H1 (cell line): ENCODE measurements around the gene CAPNS1. TPM values are rescaled to one million over a fixed set of nuclear protein-coding genes. Genes with fewer than 3 reads are reported as not detected.
A peak's percentile ranks its signal among the peaks of the same experiment; 100 is the strongest.

Experiments used
- CTCF ChIA-PET: fragments of 300-600 bp; sonication (Branson Sonifier 250); formaldehyde crosslinking; loops from one replicate; lab custom pipeline; 2021; ENCODE audit not compliant: partially characterized antibody; lab: Charles Lee
- POLR2A ChIA-PET: fragments of 300-600 bp; sonication (Branson Sonifier 250); formaldehyde crosslinking; loops from one replicate; lab custom pipeline; 2021; ENCODE audit warnings: inconsistent platforms; ENCODE audit not compliant: partially characterized antibody; lab: Charles Lee
- DNase-seq, 2 experiments: peaks; one replicate each; pipeline versions ENCODE4 v3.0.0 to v3.0.0-alpha.2; 2010 to 2022; ENCODE audit warnings: low spot score in 2 of 2, low read depth in 1 of 2, mixed read lengths in 1 of 2
- FAIRE-seq: peaks from 2 replicates; lab custom pipeline; 2011; peaks lifted over from hg19 to GRCh38; lab: Jason Lieb, UNC
- H2AFZ ChIP-seq: 2 replicates; pipeline ENCODE4 v1.8.1; 2012; ENCODE audit warnings: low read length, inconsistent platforms
- H2AK5ac ChIP-seq: 2 replicates; pipeline ENCODE4 v1.6.1; 2013; ENCODE audit warnings: low read depth, low read length
- H2BK120ac ChIP-seq: replicated peaks from 2 replicates; pipeline ENCODE3; 2013; ENCODE audit warnings: low read depth, low read length, inconsistent platforms
- H2BK12ac ChIP-seq: 2 replicates; pipeline ENCODE4 v1.6.1; 2013; ENCODE audit warnings: low read depth, low read length
- H2BK15ac ChIP-seq: 2 replicates; pipeline ENCODE4 v1.6.1; 2013; ENCODE audit warnings: low read length
- H2BK20ac ChIP-seq: 2 replicates; pipeline ENCODE4 v1.6.1; 2013; ENCODE audit warnings: low read length
- H2BK5ac ChIP-seq: 2 replicates; pipeline ENCODE4 v1.6.1; 2013; ENCODE audit warnings: low read depth, low read length
- H3K14ac ChIP-seq: 2 replicates; pipeline ENCODE4 v1.6.1; 2013; ENCODE audit warnings: inconsistent platforms; ENCODE audit not compliant: insufficient read length
- H3K18ac ChIP-seq: 2 replicates; pipeline ENCODE4 v1.6.1; 2013; ENCODE audit warnings: low read length; ENCODE audit errors: extremely low read depth
- H3K23ac ChIP-seq: 2 replicates; pipeline ENCODE4 v1.6.1; 2013; ENCODE audit warnings: inconsistent platforms; ENCODE audit not compliant: insufficient read length
- H3K23me2 ChIP-seq: 2 replicates; pipeline ENCODE4 v1.6.1; 2013; ENCODE audit warnings: low read depth, low read length
- H3K27ac ChIP-seq: 2 replicates; pipeline ENCODE4 v1.6.1; 2011; ENCODE audit warnings: low read depth, low read length, inconsistent platforms
- H3K27me3 ChIP-seq, 4 experiments: replicated peaks in 1 of 4; 1 replicate in 1 of 4; 2 replicates in 3 of 4; pipeline versions ENCODE4 v1.6.1 to v1.8.1; 2011 to 2013; ENCODE audit warnings: low read length in 3 of 4, mild to moderate bottlenecking in 3 of 4, inconsistent platforms in 2 of 4, mixed read lengths in 2 of 4, moderate library complexity in 1 of 4; ENCODE audit not compliant: control insufficient read depth in 3 of 4, insufficient read depth in 3 of 4; ENCODE audit errors: extremely low read depth in 1 of 4
- H3K36me3 ChIP-seq, 4 experiments: 2 replicates each; pipeline versions ENCODE4 v1.6.1 to v1.8.1; 2011 to 2013; ENCODE audit warnings: mild to moderate bottlenecking in 4 of 4, low read length in 3 of 4, moderate library complexity in 2 of 4, control low read depth in 1 of 4, inconsistent platforms in 1 of 4; ENCODE audit not compliant: insufficient read depth in 4 of 4, control insufficient read depth in 2 of 4
- H3K4ac ChIP-seq: replicated peaks from 2 replicates; pipeline ENCODE3; 2013; ENCODE audit warnings: low read length, low read depth, mixed read lengths, inconsistent platforms; ENCODE audit not compliant: insufficient read length
- H3K4me1 ChIP-seq, 4 experiments: replicated peaks in 1 of 4; 1 replicate in 1 of 4; 2 replicates in 3 of 4; pipeline versions ENCODE4 v1.6.1 to v1.8.1; 2011 to 2013; ENCODE audit warnings: low read length in 3 of 4, inconsistent platforms in 2 of 4, mixed read lengths in 1 of 4; ENCODE audit not compliant: insufficient read depth in 4 of 4, control insufficient read depth in 3 of 4
- H3K4me2 ChIP-seq, 2 experiments: 2 replicates each; pipeline versions ENCODE4 v1.6.1 to v1.8.1; 2011 to 2013; ENCODE audit warnings: low read depth in 2 of 2, low read length in 2 of 2, control low read depth in 1 of 2, inconsistent platforms in 1 of 2, mild to moderate bottlenecking in 1 of 2; ENCODE audit not compliant: insufficient read depth in 1 of 2
- H3K4me3 ChIP-seq, 4 experiments: fragments of 200-600, 300-600 bp in 1 of 4; sonication (generic), shearing (Covaris generic), sonication (Bioruptor Twin) in 1 of 4; 2 replicates each; pipeline versions ENCODE4 v1.5.1 to v1.8.1; 2011 to 2016; ENCODE audit warnings: low read length in 4 of 4, low read depth in 3 of 4, control low read depth in 2 of 4, inconsistent platforms in 2 of 4, mild to moderate bottlenecking in 2 of 4, mixed read lengths in 1 of 4, moderate library complexity in 1 of 4; ENCODE audit not compliant: insufficient read depth in 2 of 4; ENCODE audit errors: extremely low read depth in 1 of 4
- H3K56ac ChIP-seq: replicated peaks from 2 replicates; pipeline ENCODE3; 2013; ENCODE audit warnings: low read depth, mild to moderate bottlenecking, mixed read lengths, low read length, inconsistent platforms; ENCODE audit not compliant: insufficient read length
- H3K79me1 ChIP-seq: 2 replicates; pipeline ENCODE4 v1.6.1; 2013; ENCODE audit warnings: low read depth, low read length, control low read depth
- H3K79me2 ChIP-seq, 2 experiments: 2 replicates each; pipeline versions ENCODE4 v1.6.1 to v1.8.1; 2012 to 2013; ENCODE audit warnings: low read length in 2 of 2, mild to moderate bottlenecking in 2 of 2, inconsistent platforms in 1 of 2; ENCODE audit not compliant: insufficient read depth in 2 of 2, control insufficient read depth in 1 of 2
- H3K9ac ChIP-seq, 4 experiments: replicated peaks in 1 of 4; 1 replicate in 1 of 4; 2 replicates in 3 of 4; pipeline versions ENCODE4 v1.6.1 to v1.8.1; 2011 to 2013; ENCODE audit warnings: low read depth in 3 of 4, low read length in 3 of 4, control low read depth in 2 of 4, mild to moderate bottlenecking in 2 of 4, moderate library complexity in 2 of 4, inconsistent platforms in 1 of 4; ENCODE audit errors: extremely low read depth in 1 of 4
- H3K9me3 ChIP-seq, 2 experiments: 2 replicates each; pipeline versions ENCODE4 v1.6.1 to v1.8.1; 2012 to 2013; ENCODE audit warnings: mild to moderate bottlenecking in 2 of 2, moderate library complexity in 2 of 2, control low read depth in 1 of 2, inconsistent platforms in 1 of 2, low read depth in 1 of 2, low read length in 1 of 2, mixed read lengths in 1 of 2; ENCODE audit not compliant: insufficient read depth in 2 of 2
- H4K20me1 ChIP-seq, 2 experiments: replicated peaks in 1 of 2; 2 replicates each; pipeline versions ENCODE3 to v1.8.1; 2011 to 2013; ENCODE audit warnings: inconsistent platforms in 2 of 2, low read length in 2 of 2, mild to moderate bottlenecking in 1 of 2; ENCODE audit not compliant: insufficient read depth in 2 of 2, control insufficient read depth in 1 of 2
- H4K5ac ChIP-seq: 2 replicates; pipeline ENCODE4 v1.6.1; 2013; ENCODE audit warnings: low read length, low read depth, mixed read lengths, inconsistent platforms; ENCODE audit not compliant: insufficient read length
- H4K8ac ChIP-seq: 2 replicates; pipeline ENCODE4 v1.8.0; 2013; ENCODE audit warnings: mild to moderate bottlenecking, moderate library complexity, low read length, inconsistent platforms; ENCODE audit not compliant: insufficient read depth; ENCODE audit errors: extremely low read depth
- H4K91ac ChIP-seq: replicated peaks from 2 replicates; pipeline ENCODE3; 2013; ENCODE audit warnings: low read length, mixed read lengths, inconsistent platforms; ENCODE audit not compliant: insufficient read length
- CREB1 ChIP-seq: IDR thresholded peaks from 2 replicates; pipeline ENCODE4 v1.6.1; 2012; ENCODE audit warnings: inconsistent platforms
- POLR2AphosphoS5 ChIP-seq: IDR thresholded peaks from 2 replicates; pipeline ENCODE4 v1.6.1; 2011; ENCODE audit warnings: low read depth, low read length
- SIN3A ChIP-seq, 2 experiments: IDR thresholded peaks in 1 of 2; conservative IDR thresholded peaks in 1 of 2; 2 replicates each; pipeline ENCODE4 v1.6.1; 2011 to 2012; ENCODE audit warnings: low read length in 2 of 2, improper control_type of control experiment in 1 of 2, low read depth in 1 of 2, mild to moderate bottlenecking in 1 of 2
- SP1 ChIP-seq: IDR thresholded peaks from 2 replicates; pipeline ENCODE4 v1.6.1; 2011; ENCODE audit warnings: low read depth, low read length
- TEAD4 ChIP-seq: IDR thresholded peaks from 2 replicates; pipeline ENCODE4 v1.6.1; 2012; ENCODE audit warnings: low read depth, low read length, inconsistent platforms, mixed read lengths
- ZNF274 ChIP-seq: IDR thresholded peaks from 2 replicates; pipeline ENCODE4 v1.7.0; 2012; ENCODE audit warnings: low read length, borderline replicate concordance; ENCODE audit errors: extremely low read depth
- WGBS, 2 experiments: shearing (Covaris generic) in 1 of 2; methylation state at CpG; one replicate each; pipeline versions ENCODE4 v1.1.6 to v1.1.7; 2013 to 2015; ENCODE audit warnings: low lambda C conversion rate in 2 of 2, mixed read lengths in 2 of 2, inconsistent platforms in 1 of 2, low coverage in 1 of 2, missing lambda C conversion rate in 1 of 2; ENCODE audit not compliant: insufficient replicate concordance in 2 of 2, insufficient coverage in 1 of 2, insufficient read length in 1 of 2; ENCODE audit errors: extremely low coverage in 1 of 2, missing lambda C conversion rate in 1 of 2; 5-methylcytosine and 5-hydroxymethylcytosine counted together
- polyA plus RNA-seq, 7 experiments: library from polyadenylated mRNA; depleted of rRNA in 3 of 7; stranded (reverse) in 5 of 7; unstranded in 2 of 7; fragments of >200 nt in 5 of 7; fragments of 200-250 nt in 2 of 7; gene quantifications; 1 replicate in 5 of 7; 2 replicates in 1 of 7; 4 replicates in 1 of 7; pipeline versions ENCODE4 v1.2.1 to v1.2.3, GENCODE V29; 2011 to 2013; ENCODE audit warnings: missing spikeins in 2 of 7, mixed read lengths in 2 of 7
- total RNA-seq: library from RNA; stranded (reverse); fragmentation: NEBNext Ultra II Directional; extraction: Animal tissue kit (Norgen Biotek cat#: 25700); gene quantifications from 2 replicates; pipeline ENCODE4 v1.2.1, GENCODE V29; 2021

The CAPNS1 gene
- total and polyA plus RNA-seq, 2 of the 8 experiments (the other 6 are each of a cell fraction or from before 2014, with no cell fraction given) = 382 to 438 TPM

- Histone ChIP-seq H2BK12ac (peak overlapping the region; percentile 41; the same call in 1 of the 2 replicates), H3K9ac (no peak overlapping the region), H2AK5ac (no peak overlapping the region; the same call in 1 of the 2 replicates), H3K14ac (no peak overlapping the region), H4K91ac (no peak overlapping the region), H3K56ac (no peak overlapping the region), H3K4me1 (peaks cover 0 to 9% (median 5%) of the 10 kb centered on the region in 4 experiments; a peak in 3 of 7 replicates), H3K18ac (no peak overlapping the region)
- POLR2A ChIA-PET = interaction anchor here (0.8 to 1.3 kb wide), 6 partner anchors 10 to 58 kb away, joined by 3 to 4 read pairs (median 3); partner anchors contain the start of genes CAPNS1, ZNF146 and ZNF565
- WGBS, 2 experiments = 82% methylated on average over 17 of the region's 17 CpGs; no CpG with 5 or more reads in 1 of the 2 experiments
- 0 out of 2 replicates have a peak, but pooled peaks have one; percentile 14 for TF ChIP-seq ZNF274
- TF ChIP-seq SIN3A (conservative IDR thresholded peaks at IDR 0.05 in 1 of 2, IDR thresholded peaks at IDR 0.05 in 1 of 2; ENCODE audit: low read depth in 1 of 2, low read length in 2 of 2) = 0 out of 4 replicates have a peak, but pooled peaks of 1 of the 2 experiments have one; percentile 23
- 0 out of 2 replicates have a peak, but pooled peaks have one; percentile 5 for TF ChIP-seq TEAD4
- TF ChIP-seq POLR2AphosphoS5 = no peak
- 0 out of 2 replicates have a peak, but pooled peaks have one; percentile 16 for TF ChIP-seq SP1
- no peak for TF ChIP-seq CREB1
- TF ChIP-seq, all 59 proteins: peak for 4
- Histone ChIP-seq H3K4me3 (no peak overlapping the region), H3K27me3 (no peaks in the 10 kb centered on the region), H3K27ac (no peak overlapping the region), H3K9me3 (no peaks in the 10 kb centered on the region), H3K23ac (no peak overlapping the region), H2BK5ac (peak overlapping the region; percentile 35; the same call in 1 of the 2 replicates), H3K23me2 (no peaks in the 10 kb centered on the region), H3K36me3 (no peaks in the 10 kb centered on the region), H3K79me1 (no peaks in the 10 kb centered on the region), H4K5ac (no peak overlapping the region), H2BK15ac (no peak overlapping the region), H2BK20ac (no peak overlapping the region), H3K4ac (no peak overlapping the region), H3K4me2 (peak overlapping the region; percentile 9 to 27; a peak in 1 of 4 replicates), H3K79me2 (no peaks in the 10 kb centered on the region), H2BK120ac (no peak overlapping the region), H4K20me1 (no peaks in the 10 kb centered on the region), H2AFZ (no peak overlapping the region), H4K8ac (no peak overlapping the region)
- CTCF ChIA-PET = interaction anchor here (1.8 to 2.0 kb wide), 2 partner anchors 10 to 55 kb away, joined by 5 to 7 read pairs; no protein-coding TSS in a partner anchor
- FAIRE-seq (no peak), DNase-seq (no peak)
These were observed 42.9 kb downstream of the CAPNS1 start for GRCh38 chr19:36182612-36183244.
